ENCODE measurements around the gene ADCY4.
"Not testable (repeated sequence)": the region's sequence is repeated elsewhere in the genome, so short reads cannot be mapped to it uniquely, and the experiment has no call there.

The ADCY4 gene

DNA sequence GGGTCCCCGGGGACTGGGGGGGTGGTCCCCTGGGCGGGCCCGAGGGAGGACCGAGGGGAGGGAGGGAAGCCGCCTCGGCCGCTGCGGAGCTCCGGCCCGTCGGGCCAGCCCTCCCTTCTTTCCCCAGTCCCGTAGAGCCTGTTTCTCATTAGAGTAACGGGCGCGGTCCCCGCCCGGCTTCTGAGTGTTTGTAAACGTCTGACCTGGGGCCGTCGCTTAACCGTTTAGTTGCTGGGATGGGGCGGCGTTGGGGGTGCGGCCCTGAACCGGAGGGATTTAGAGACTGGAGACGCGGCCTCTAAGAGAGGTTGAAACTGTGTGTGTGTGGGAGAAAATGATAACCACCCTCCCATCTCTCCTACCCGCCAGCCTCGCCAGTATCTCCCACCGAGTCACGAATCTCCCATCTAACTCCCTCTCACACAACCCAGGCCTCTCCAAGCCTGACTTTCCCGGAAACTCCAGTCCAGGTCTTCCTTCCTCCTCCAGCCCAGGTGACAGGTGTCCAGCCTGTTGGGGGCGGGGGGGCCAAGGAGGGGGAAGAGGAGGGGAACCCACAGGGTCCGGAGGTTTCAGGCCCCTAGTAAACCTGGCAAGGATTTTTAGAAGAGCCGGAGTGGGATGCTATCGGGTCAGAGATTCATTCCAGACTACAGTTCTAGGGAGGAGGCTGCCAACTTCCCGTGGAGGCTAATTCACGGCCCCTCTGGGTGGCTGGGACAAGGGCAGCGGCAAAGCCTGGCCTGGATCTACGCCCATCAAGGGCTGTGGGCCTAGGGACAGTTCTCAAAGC is 32.0 kb upstream of the ADCY4 start:
- peak; percentile 98 for DNase-seq

DNA sequence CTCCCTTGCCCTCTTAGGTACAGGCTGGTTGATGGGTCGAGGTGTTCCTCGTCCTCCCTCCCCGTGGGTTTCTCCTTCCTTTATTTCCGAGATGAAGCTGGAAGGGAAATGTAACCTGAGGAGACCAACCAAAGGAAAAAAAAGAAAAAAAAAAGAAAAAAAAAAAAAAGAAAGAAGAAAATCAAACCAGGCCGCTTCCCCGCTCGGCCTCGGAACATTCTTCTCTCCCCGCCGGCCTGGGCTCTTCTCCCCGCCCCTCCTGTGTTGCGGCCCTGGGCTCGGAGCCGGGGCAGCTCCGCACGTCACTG is 31.5 kb upstream of the ADCY4 start:
- no peak for DNase-seq

DNA sequence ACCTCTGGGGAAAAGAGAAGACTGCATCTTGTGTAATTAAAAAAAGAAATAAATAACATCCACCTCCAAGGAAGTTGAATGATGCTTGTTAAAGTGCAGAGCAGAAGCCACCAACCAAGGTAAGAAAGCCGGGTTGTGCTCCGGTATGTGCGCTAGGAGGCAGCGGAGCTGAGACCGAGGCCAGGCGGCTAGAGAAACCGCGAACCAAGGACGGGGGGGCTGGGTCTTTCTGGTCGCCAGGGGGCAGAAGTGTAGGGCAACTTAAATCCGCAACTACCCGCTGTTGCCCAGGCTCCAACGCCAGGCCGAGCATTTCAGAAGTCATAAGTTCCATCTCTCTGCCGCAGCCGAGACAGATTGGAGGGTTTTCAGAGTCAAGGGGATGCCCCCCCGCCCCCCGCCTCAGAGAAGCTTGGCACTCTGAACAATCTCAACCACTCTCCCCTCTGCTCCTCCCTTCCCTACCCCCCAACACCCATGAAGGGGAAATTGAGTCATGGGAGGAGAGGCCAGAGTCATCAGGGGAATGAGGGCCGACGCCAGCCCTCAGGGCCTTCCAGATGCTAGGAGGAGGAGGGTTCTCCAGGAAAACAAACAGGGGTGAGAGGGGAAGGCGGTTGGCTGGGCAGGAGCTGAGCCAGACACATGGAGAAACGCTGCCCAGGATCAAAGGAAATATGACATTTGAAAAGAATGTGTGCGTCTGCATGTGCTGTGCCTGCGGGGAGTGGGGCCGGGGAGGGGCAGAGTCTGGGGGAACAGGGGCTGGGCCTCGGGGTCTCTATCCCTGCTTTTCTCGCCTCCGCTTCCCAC is 30.9 kb upstream of the ADCY4 start:
- DNase-seq = peak; percentile 87

DNA sequence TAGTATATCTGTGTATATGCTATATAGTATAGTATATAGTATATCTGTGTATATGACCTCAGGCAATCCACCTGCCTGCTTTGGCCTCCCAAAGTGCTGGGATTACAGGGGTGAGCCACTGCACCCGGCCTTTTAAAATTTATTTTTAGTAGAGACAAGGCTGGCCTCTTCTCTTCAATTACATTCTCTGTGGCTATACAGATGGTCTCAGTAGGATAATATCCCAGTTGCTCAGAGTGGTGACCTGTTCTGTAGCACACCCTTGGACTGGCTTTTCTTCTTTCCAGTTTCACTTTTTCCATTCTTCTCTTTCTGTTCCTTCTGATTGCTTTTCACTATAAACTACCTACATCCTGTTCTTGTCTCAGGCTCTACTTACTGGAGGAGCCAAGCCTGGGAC is 30.0 kb upstream of the ADCY4 start:
- no peak for DNase-seq

DNA sequence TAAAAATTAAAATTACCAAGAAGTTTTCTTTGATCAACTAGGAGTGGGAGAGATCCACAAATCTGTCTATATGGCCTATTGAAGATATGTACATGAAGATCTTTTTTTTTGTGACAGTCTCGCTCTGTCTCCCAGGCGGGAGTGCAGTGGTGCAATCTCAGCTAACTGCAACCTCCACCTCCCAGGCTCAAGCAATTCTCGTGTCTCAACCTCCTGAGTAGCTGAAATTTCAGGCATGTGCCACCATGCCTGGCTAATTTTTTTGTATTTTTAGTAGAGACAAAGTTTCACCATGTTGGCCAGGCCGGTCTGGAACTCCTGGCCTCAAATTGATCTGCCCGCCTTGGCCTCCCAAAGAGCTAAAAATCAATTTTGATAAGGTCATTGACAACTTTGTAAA is 28.5 kb upstream of the ADCY4 start:
- no peak for DNase-seq

DNA sequence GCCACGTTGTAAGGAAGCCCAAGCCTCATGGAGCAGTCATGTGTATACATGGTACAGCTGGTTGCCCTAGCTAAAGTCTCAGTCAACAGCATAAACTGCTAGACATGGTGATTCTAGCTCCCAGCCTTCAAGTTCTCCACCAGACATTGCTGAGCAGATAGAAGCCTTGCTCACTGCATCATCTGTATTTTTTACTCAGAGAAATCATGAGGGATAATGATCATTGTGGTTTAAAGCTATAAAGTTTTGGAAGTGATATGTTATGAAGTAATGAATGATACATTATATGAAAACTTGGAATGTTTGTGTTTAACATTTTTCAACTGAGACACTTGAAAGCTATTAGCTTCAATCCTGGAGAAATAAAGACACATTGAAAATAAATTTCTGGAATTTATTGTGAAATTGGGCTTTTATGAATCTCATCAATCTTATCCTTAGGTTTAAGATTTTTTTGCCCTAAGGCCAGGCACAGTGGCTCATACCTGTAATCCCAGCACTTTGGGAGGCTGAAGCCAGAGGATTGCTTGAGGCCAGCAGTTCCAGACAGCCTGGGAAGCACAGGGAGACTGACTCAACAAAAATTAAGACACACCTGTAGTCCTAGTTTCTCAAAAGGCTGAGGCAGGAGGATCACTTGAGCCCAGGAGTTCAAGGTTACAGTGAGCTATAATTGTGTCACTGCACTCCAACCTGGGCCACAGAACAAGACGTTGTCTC is 27.5 kb upstream of the ADCY4 start:
- DNase-seq = no peak

DNA sequence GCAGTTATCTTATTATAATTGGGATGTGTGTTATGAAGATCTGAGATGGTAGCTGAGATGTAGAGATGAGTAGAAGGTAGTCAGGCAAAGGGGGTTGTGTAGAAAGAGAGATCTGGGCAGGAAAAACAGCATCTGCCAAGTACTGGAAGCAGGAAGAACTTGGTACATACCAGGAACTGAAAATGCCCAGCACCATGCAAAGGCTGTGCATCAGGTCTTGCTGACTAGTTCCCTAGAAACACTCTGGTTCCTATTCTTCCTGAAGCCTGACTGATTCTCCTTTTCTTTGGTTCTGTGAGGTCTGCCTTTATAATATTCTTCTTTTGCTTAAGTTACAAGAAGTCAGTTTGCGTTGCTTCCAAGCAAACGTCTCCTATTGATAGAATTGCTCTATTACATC is 26.5 kb upstream of the ADCY4 start:
- DNase-seq = no peak

DNA sequence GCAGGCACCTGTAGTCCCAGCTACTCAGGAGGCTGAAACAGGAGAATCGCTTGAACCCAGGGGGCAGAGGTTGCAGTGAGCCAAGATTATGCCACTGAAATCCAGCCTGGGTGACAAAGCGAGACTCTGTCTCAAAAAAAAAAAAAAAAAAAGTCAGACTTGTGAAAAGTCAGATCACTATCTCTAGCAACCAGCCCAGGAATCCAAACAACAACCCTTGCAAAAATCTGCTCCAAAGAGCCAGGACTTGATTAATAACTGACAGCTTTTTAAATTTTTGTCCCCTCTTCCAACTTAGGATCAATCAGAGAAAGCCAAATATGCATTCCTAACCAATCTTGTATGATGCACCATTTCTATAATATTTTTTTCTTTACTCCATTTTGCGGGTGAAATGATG is 25.4 kb upstream of the ADCY4 start:
- DNase-seq = no peak

DNA sequence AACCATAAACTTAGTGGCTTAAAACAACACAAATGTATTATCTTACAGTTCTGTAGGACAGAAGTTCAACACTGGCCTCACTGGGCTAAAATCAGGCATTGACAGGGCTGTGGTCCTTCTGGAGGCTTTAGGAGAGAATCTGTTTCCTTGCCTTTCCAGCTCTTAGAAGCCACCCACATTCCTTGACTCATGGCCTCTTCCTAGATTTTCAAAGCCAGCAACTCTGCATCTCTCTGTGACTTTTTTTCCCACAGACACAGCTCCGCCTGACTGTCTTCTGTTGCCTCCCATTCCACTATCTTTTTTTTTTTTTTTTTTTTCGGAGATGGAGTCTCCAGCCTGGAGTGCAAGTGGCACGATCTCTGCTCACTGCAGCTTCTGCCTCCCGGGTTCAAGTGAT is 21.3 kb upstream of the ADCY4 start:
- DNase-seq = no peak

DNA sequence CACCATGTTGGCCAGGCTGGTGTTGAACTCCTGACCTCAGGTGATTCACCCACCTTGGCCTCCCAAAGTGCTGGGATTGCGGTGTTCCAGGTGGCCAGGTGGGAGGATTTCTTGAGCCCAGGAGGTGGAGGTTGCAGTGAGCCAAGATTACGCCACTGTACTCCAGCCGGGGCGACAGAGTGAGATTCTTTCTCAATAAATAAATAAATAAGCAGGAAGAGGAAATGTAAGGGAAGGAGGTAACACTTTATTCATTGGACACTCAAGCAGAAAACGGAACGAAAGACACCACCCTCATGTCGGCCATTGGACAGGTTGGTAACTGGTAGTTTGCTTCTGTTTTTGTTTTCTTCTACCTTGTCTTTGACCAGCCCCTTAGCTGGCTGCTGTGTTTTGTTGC is 20.1 kb upstream of the ADCY4 start:
- no peak for DNase-seq

DNA sequence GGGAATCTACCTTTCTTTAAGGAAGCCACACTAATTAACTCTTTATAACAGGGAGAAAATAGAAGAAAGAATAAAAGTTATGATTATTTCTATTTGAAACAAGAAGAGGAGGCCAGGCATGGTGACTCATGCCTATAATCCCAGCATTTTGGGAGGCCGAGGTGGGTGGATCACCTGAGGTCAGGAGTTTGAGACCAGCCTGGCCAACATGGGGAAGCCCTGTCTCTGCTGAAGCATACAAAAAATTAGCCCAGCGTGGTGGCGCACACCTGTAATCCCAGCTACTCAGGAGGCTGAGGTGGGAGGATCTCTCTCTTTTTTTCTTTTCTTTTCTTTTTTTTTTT is 19.6 kb upstream of the ADCY4 start:
- not testable (repeated sequence) for DNase-seq

DNA sequence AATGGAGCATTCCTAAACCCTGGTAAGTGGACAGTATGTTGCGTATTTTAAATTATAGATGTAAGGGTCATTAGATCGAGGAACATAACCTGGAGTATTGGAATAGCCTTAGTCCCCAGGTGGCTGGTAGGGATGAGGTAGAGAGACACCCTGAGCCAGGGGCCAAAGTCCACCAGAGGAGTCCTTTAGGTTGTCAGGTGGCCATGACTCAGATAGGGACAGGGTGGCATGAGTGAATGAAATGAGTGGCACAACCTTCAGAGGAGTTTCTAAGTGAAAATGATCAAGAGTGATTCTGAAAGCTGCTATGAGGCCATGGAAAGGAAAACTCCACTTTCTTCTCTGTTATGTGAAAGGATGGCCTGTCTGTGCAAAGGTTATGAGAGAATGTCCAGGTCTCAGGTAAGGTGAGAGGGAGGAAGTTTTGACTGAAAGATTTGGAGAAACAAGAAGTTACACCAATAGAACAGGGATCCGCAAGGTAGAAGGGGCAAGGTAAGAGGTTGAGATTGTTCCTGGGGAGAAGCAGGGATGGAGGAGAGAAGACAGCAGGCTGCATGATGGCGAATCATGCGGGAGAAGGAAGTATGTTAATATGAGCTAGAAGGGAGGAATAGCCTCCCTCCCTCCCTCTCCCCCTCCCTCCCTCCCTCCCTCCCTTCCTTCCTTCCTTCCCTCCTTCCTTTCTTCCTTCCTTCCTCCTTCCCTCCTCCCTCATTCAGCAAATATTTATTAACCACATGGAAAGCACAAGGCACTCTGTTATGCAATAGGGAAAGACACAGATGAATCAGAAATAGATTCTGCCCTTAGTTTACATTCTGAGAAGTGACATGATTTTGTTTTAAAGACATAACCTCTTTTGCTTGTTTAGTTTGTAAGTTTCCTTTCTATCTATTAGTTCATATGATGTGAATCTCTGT is 18.9 kb upstream of the ADCY4 start:
- DNase-seq = no peak

DNA sequence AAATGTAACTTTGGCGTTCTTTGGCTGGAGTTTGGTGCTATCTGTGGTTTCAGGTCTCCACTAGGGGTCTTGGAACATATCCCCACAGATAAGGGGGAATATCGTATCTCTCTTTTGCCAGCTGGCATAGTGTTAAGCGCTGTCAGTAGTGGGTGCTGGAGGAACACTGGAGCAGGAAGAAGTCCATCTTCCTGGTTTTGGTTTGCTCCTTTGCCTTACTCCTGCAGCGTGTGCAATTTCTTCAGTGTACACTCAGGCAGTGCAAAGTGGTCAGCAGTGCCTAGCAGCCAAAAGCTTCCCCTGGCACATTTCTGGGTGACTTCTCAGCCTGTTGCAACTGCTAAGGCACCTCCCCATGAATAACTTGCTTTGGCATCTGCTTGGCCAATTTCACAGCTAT is 16.6 kb upstream of the ADCY4 start:
- DNase-seq = peak; percentile 12

DNA sequence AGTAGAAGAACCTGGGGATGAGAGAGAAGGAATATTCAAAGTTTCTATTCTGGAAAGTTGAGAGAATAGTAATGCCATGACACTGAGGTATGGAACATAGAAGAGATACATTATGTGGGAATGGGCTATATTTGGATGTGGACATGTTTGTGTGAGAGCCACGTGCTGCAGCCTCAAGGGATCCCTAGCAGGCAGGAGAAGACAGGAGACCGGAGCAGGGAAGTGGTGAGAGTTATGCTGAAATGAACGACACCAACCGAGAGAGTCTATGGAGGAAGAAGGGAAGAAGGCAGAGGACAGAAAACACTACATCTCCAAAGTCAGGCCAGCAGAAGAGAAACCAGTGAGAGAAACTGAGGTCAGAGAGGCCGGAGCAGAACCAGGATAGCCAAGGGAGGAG is 14.9 kb upstream of the ADCY4 start:
- DNase-seq = no peak

DNA sequence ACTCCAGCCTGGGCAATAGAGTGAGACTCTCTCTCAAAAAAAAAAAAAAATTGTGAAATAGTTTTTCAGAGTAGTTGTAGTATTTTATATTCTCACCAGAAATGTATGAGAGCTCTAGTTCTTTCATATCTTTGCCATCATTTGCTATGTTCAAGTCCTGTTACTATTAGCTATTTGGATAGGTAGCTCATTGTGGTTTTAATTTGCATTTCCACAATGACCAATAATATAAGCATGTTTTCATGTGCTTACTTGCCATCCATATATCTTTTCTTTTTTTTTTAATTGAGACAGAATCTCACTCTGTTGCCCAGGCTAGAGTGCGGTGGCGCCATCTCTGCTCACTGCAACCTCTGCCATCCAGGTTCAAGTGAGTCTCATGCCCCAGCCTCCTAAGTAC is 13.3 kb upstream of the ADCY4 start:
- no peak for DNase-seq

DNA sequence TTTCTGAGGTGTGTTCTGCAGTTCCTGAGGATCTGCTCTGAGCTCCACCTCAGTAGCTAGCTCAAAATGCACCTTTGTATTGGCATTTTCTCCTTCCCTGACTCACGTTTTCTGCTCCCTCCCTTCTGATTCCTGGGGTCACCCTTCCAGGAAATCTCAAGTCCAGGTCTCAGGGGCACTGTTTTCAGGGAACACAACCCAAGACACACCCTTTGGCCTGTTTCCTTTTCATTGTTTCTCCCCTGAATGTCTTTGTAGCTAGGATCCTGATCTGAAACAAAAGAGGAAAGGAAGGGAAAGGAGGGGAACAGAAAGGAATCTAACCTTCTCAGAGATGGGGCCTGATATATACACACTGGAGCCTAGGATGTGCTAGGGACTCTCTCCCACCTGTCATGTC is 12.3 kb upstream of the ADCY4 start:
- DNase-seq = no peak

DNA sequence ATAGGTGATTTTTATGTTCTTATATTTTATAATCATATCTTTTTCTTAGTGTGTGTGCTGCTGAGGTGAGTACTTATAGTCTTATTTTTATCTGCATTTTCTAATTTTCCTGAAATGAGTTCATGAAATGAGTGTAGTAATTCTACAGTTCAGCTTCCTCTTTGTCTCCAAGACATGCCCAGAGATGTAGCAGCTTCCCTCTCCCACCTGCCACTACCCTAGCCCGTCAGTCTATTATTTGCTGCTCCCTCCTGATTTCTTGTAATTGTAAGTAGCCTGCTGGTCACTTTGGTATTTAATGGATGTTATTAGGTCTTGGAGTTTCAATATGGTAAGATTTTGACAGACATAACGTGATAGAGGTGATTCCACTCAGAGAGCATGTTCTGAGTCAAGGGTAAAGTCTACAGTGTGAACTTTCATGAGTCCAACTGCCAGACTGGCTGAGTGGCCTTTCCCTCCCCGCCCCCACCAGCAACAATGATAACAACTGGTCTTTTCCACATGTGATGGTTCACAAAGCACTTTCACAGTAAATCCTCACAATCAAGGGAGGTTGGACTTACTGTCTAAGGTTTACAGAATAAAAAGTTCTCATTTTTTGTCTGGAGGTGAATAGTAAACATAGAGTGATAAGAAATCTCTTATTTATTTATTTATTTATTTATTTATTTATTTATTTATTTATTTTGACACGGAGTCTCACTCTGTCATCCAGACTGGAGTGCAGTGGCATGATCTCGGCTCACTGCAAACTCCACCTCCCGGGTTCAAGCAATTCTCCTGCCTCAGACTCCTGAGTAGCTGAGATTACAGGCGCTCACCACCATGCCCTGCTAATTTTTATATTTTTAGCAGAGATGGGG is 9.2 kb upstream of the ADCY4 start:
- no peak for DNase-seq

DNA sequence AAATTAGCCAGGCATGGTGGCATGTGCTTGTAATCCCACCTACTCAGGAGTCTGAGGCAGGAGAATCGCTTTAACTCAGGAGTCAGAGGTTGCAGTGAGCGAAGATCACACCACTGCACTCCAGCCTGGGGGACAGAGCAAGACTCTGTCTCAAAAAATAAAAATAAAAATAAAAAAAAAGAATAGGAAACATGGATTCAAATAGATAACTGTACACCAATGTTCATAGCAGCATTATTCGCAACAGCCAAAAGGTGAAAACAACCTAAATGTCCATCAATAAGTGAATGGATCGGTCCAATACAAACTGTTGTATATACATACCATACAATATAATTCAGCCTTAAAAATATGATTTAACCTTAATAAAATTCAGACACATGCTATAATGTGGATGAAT is 8.0 kb upstream of the ADCY4 start:
- no peak for DNase-seq

DNA sequence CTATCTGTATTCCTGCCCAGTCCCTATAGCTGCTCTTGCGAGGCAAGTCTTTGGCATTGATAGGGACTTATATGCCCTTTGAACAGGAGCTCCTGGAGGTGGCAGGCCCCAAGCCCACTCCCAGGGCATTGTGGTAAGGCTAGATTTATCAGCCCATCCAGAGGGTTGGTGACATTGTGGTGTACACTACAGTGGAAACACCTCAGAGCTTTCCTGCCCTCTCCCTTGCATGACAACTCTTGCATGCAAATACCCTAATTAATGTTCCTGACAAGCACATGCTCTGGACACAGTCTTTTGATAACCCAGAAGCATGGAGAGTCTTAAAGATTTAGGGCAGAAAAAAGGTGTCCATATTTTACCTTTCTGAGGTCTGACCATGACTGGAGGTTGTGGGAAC is 5.7 kb upstream of the ADCY4 start:
- no peak for DNase-seq

DNA sequence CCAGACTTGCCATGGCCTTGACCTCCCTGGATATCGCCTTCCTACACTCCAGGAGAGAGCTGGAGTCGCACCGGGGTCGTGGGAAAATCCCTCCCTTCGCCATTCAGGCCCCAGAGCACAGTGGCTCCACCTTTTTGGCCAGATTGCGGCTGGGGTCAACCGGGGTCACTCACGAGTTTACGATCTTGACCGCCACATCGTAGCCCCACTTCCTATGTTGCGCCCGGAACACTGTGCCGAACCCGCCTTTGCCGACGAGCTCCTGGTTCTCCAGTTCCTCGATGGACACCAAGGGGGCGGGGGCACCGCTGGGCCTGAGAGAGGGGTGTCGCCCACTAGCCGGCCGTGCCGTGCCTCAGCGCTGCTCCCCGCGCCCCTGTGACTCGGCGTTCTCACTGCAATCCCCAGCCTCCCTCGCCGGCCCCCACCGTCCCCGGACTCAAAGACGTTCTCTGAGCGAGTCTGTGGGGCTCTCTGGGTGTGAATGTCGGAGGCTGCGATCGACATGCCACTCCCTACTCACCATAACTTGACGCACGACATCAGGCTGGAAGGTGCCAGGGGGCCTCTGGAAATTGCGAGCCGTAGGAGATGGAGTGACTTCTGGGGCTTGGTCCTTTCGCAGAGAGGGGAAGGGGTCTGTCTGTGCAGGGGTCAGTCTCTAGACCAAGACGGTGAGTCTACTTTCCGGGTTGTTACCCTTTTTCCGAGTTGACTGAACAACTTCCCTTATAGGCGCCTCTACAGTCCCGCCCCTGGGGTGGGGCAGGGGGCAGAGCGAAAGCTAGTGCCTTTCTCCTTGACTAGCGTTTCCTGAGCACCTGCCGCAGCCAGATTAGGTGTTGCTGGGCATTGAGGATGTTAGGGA is 4.6 kb upstream of the ADCY4 start, which contains the start of gene RIPK3:
Gene RIPK3 (minus strand): TSS at position 708 of the 868 bp plus-strand sequence. CDS start 165 bp downstream, at position 543.
- DNase-seq = no peak

DNA sequence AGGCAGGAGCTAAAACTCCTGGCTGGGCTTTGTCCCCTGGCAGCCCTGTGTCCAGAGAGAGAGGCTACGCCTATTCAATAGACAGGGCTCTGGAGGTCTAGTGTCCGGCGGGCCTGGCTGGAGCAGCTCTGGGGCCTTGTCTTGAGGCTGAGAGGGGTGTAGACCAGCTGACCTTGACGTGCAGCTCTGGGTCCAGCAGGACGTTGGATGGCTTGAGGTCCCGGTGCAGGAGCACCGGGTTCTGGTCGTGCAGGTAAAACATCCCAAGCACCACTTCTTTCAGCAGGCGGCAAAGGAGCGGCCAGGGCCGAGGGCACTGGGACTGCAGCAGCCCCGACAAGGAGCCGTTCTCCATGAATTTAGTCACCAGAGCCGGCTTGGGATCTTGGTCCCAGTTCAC is 4.0 kb upstream of the ADCY4 start:
- no peak for DNase-seq

Data from COR-L47 (cell line).